GM10266 (cell line): Measurements from ENCODE around the gene DLG2.
A peak's percentile ranks its signal among the peaks of the same experiment; 100 is the strongest.

Source experiments
- DNase-seq: peaks from one replicate; pipeline ENCODE4 v3.0.0; 2012; ENCODE audit errors: extremely low spot score
- CTCF ChIP-seq: IDR thresholded peaks from 2 replicates; pipeline ENCODE4 v1.5.1; 2012; ENCODE audit warnings: mild to moderate bottlenecking, low read depth; ENCODE audit not compliant: control insufficient read depth, insufficient read depth; ENCODE audit errors: missing control alignments

Gene DLG2

GRCh38 chr11:85652786-85653447 is 25.8 kb upstream of the DLG2 start:
- no peak for DNase-seq

GRCh38 chr11:85651118-85651517 is 24.0 kb upstream of the DLG2 start:
- no peak for TF ChIP-seq CTCF
- no peak for DNase-seq

More at GRCh38 chr11:85652786-85653447, 25.8 kb upstream of the DLG2 start:
- TF ChIP-seq CTCF, result no peak

GRCh38 chr11:85647604-85648299 is 20.6 kb upstream of the DLG2 start, which contains the start of gene TMEM126A:
TMEM126A (plus strand) TSS chr11:85647967; CDS start chr11:85650256, 2,289 bp downstream.
- TF ChIP-seq CTCF, result no peak
- DNase-seq, result peak; percentile 83

GRCh38 chr11:85647078-85647477 is 19.9 kb upstream of the DLG2 start:
- TF ChIP-seq CTCF, result no peak
- no peak for DNase-seq

- TF ChIP-seq CTCF, result no peak
- no peak for DNase-seq
These were observed 16.1 kb upstream of the DLG2 start for GRCh38 chr11:85643191-85643614.

- TF ChIP-seq CTCF, result no peak
These were observed 7.6 kb upstream of the DLG2 start for GRCh38 chr11:85634747-85635146.

GRCh38 chr11:85628771-85629341 is 1.7 kb upstream of the DLG2 start:
- DNase-seq, result no peak
- no peak for TF ChIP-seq CTCF

More at GRCh38 chr11:85634747-85635146, 7.6 kb upstream of the DLG2 start:
- no peak for DNase-seq
